Prostate gland (tissue), 2 donors: ENCODE data around the gene VPS26C.
"Not testable (repeated sequence)": the region's sequence is repeated elsewhere in the genome, so short reads cannot be mapped to it uniquely, and the experiment has no call there.

ENCODE experiments used
- CTCF ChIP-seq, 4 experiments: fragments of 200-600 bp in 2 of 4; fragments of 450-650 bp in 2 of 4; sonication (generic) in 2 of 4; IDR thresholded peaks; 1 replicate in 3 of 4; 2 replicates in 1 of 4; pipeline ENCODE4 v1.5.1; 2016 to 2019; ENCODE audit warnings: antibody characterized with exemption in 4 of 4, mild to moderate bottlenecking in 2 of 4, moderate library complexity in 2 of 4
- POLR2A ChIP-seq: fragments of 450-650 bp; IDR thresholded peaks from one replicate; pipeline ENCODE4 v1.6.1; 2016; ENCODE audit warnings: antibody characterized with exemption, mild to moderate bottlenecking
- POLR2AphosphoS5 ChIP-seq: sonication (generic); formaldehyde crosslinking; IDR thresholded peaks from one replicate; pipeline ENCODE4 v1.6.1; 2017; ENCODE audit warnings: antibody characterized with exemption

GRCh38 chr21:37316072-37316471 lies 48.9 kb upstream of the VPS26C start:
- not testable (repeated sequence) for TF ChIP-seq CTCF (IDR thresholded peaks at IDR 0.05); POLR2A; POLR2AphosphoS5
